NCI-H748 (cell line): ENCODE measurements around the gene CAST.
A peak's percentile ranks its signal among the peaks of the same experiment; 100 is the strongest.

Experiments
- DNase-seq: peaks from one replicate; lab custom pipeline; 2025; ENCODE audit not compliant: unreplicated experiment; lab: John Stamatoyannopoulos, UW

Gene CAST

DNA sequence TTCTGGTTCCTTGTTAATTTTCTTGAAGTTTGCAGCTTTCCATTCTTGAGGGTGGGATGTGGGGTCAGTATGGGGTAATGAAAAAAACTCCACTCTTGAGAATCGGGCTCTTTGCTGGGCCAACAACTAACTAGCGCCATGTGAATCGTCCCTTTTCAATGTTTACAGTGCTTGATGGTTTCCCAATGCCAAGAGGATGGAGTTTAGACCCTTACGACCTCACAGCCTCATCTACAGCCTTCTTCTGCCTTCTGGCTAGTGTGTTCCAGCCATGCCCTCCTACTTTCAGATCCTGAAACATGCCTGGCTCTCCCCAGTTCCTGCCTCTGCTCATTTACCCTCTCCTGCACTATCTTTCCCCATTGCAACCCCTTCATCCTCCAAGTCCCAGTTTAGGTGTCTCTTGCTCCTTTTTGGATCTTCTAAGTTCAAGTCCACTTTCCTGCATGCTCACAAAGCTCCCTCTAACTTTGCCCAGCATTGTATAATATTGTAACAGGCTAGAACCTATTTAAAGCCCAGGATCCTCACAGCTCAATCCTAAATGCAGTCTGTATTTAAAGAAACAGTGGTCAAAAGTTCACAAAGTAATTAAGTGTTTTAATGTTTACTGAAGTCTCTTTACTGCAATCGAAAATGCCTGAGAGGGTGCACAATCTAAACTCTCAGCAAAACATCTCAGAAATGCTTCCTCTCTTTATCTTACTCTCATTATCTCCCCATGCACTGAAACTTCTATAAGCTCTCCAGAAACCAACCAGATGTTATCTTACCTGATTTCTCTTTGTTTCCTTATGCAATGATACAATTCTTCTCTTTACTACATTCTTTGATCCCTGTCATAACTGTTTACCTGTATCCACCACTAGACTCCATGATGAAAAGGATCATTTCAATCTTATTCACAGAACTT lies 20.6 kb upstream of the CAST start:
- no peak for DNase-seq

DNA sequence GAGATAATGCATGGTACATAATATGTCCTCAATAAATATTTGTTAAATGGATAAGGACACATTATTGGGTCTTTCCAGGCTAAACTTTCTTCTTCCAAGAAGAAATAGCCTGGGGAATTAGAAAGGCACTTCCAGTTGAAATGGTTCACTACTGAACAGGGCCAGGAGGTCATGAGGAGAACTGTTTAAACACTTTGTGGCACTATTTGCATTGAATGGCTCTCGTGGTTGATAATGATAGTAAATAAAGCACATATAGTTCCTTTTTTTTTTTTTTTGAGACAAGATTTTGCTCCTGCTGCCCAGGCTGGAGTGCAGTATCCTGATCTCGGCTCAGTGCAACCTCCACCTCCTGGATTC lies 19.9 kb upstream of the CAST start:
- no peak for DNase-seq

DNA sequence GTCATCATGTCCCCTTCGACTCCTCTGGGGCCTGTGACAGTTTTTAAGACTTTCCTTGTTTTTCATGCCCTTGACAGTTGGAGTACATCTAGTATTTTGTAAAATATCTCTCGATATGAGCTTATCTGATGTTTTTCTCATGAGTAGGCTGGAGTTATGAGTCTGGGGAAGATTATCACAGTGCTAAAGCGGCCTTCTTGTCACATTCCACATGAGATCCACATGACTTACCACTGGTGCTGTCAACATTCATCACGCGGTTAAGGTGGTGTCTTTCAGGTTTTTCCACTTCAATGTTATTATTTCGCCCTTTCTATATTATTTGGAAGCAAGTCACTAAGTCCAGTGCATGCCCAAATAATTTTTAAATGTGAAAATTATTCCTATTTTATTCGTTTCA lies 17.1 kb upstream of the CAST start:
- DNase-seq: no peak

DNA sequence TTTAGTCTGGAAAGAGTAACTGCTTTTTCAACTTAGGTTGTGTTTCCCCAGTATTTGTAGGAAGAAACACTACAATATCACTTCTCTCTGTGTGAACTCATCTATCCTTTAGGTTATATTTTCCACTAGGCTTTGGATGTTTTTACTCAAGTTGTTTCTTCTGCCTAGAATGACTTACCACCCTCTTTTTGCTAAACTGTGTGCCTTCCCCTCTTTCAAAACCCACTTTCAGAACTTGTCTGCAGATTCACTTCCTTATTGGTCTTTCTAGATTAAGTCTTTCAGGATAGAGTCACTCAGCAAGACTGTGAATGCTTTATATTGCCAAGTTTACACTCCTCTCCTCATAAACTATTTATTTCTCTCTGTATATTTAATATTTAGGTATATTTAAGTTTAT lies 14.2 kb upstream of the CAST start:
- DNase-seq: no peak

DNA sequence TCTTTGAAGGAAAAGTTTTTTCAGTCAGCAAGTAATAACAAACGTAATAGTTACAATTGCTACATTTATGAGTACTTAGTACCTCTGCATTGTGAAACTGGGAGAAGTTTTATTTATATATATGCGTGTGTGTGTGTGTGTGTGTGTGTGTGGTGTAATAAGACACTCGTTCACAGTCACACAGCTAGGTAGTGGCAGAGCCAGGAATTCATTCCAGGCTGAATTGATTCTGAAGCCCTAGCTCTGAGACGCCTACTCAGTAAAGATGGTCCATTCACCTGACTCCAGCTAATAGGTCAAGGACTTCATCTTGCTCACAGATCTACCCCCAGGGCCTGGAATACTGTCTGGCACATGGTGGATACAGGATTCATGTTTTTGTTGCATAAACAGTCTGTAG lies 13.6 kb upstream of the CAST start:
- no peak for DNase-seq

DNA sequence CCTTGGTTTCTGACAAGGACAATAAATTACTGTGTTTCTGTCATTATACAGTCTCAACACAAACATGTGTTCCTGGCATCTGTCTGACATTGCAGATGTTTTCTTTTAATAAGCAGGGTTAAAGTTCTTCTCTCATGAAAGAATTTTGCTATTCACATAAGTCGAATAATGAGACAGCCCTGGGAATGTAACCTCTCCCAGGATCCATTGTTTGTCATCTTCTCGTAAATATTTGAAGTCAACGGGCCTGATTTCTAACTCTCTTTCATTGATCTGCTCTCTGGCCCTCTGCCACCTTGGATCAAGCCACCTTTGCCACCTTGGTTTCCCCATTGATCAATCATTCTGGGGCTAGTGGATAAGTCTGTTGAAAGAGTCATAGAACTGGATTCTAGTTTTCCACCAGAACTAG lies 12.9 kb upstream of the CAST start:
- DNase-seq: no peak

DNA sequence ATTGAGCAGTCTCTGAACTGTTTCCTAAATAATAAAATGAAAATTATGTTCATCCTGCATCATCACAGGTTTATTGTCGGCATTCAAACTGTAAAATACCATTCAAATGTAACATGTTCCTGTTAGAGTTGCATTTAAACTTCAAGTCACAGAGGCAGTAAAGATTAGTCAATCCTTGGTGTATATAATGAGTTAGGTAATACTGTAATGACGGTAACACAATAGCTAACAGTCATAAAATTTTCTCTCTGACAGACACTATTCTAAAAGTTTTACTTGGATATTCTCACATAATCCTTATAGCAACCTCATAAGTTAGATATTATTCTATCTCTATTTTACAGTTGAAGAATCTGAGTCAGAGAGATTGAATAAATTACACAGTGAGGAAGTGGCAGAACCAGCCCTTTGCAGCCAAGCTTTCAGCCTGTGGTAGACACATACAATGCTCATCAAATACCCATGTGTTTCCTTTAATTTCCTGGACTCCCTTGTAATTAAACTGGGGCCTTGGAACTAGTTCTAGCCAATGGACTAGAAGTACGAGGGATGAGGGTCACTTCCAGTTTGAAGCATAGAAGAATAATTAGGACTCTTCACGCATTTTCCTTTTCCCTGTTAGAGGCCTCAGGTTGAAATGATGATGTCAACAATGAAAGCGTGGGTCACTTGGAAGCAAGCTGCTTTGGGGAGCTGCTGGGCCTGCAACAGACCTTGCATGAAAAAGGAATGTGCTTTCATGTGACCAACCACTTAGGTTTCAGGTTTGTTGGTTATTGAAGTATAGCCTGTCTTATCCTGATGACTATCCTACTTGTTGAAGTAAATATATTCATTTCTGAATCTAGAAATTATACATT lies 12.3 kb upstream of the CAST start:
- DNase-seq: no peak

DNA sequence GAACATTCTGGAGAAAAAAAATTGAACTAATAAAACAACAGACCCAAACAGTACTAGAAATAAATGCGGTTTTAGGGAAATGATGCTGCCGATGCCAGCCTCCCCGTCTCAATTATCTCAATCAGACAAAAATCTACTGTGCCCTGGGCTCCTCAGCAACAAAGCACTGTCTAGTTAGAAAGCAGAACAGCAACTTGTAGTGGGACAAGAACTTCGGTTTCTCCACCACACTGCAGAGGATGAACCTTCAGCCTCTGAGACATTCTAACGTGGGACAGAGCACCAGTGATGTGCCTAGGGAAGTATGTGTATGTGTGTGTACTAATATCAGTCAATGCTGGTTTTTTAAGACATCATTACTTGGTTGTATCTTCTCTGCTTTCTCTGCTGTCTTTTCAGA lies 11.1 kb upstream of the CAST start:
- DNase-seq: no peak

DNA sequence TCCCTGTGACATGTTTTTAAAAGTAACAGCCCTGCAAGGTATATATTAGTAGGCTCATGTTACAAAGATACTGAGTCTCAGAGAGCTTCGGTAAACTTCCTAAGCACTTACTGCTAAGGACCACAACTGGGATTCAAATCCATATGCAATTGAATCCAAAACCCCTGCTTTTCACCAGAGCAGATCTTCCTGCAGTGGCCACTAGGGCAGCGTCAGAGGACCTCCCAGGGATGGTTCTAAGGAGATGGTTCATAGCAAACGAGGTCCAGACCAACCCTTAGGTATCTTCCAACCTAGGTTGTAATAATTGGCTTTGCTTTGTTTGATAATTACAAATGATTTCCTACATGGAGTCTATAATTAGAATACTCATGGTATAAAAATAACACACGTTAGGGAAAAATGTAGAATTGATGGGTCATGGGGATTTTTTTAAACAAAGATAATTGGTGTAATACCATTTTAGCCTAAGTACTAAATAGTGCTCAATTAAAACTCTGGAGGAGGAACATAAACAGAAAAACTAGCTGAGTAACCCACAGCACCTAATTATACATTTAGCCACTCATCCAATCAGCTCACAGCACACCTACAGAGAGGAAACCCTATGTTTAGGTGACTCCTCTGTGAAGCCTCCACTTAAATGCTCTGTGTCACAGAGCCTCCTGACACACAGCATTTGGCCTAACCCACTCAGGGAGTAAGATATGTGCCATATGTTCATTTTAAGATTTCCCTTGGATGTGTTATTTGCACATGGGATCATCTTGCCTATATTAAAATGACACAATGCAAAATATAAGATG lies 10.0 kb upstream of the CAST start:
- peak; percentile 86 for DNase-seq

DNA sequence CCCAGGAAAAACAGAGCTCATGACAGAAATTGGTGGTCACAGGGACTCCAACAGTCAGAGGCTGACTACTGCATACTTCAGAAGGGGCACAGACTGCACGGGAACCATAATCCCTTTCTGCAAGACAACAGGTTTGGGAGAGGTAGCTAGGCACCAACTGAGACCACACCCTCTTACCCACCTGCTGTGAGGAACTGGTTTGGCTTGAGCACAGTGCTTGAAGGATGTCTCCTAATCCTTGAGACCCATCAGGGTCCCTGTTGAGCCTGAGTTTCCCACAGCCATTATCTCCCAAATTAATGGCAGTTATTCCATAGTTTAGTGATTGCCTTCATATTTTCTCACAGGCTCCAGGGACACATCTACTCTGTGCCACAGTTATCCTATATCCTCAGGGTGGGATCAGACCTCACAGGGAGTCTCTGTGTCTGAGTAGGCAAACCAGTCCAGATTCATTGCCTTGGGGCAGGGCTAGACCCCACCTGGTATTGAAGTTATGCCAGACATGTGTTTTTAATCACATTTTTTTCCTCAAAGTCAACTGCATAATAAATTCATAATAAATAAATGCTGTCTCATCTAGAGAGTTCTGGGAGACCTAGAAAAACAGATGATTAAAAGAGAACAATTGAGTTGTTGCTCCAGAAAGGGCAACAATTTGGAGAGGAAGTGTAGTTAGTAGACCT lies 9.3 kb upstream of the CAST start:
- DNase-seq: peak; percentile 65

DNA sequence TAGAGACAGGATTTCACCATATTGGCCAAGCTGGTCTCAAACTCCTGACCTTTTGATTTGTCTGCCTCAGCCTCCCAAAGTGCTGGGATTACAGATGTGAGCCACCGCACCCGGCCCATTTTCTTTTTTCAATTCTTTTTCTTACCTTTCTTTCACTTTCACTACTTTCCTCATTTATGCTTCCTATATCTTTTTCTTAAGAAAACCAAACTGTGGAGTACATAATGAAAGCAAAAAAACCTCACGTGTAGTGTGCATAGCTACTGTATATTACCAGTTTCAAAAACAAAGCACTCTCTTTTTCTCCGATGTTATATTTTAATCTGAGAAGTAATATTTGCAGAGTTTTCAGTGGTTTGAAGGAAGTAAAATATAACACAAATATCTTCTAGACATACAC lies 8.0 kb upstream of the CAST start:
- DNase-seq: no peak

DNA sequence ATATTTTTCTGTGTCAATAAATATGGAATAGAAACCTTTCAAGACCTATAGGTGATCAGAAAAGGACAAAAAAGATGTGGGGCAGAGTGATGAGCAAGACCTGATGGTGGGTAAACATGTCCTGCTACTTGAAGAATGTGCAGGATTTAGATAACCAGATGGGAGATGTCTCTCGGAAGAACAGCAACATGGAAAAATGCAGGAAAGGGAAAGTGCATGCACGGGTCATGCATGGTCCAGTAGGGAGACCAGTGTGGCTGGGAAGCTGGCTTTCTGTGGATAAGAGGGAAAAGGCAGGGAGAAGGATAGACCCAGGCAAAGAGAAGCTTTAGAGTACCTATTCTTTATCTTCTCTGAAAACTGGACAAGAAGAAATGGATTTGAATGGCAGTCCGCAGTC lies 7.1 kb upstream of the CAST start:
- DNase-seq: no peak

DNA sequence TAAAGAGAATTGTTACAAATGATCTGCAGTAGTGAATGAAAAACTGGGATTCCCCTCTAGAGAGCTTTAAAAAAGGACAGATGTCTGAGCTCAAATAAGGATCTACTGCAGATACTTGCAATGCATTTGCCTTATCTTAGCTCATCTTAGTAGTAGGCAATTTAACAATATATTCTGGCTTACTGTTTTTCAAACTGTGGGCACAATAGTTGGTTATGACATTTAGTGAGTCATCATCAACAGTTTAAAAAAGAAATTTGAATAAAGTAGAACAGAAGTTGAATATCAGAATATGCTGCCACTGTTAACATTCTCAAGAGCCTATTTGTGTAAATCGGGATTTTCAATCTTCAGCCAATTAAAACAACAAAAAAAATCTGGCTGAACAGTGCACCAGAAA lies 6.7 kb upstream of the CAST start:
- DNase-seq: no peak

DNA sequence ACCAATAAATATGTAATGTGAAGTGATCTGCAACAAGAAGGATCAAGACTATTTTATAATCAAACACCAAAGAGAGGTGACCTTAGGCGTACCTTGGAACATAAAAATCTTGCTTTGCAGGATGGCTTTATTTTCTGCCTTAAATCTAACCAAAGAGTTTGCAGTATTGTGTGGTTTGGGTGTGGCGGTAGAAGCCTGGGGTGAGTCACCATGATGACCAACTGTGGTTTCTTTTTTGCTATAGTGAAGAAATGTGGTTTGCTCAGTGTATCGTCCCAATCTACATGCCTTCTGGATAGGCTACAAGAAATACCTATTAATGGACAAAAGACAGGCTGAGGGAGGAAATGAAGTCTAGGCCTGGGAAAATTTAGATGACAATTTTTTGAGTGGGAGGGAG lies 5.1 kb upstream of the CAST start:
- no peak for DNase-seq

DNA sequence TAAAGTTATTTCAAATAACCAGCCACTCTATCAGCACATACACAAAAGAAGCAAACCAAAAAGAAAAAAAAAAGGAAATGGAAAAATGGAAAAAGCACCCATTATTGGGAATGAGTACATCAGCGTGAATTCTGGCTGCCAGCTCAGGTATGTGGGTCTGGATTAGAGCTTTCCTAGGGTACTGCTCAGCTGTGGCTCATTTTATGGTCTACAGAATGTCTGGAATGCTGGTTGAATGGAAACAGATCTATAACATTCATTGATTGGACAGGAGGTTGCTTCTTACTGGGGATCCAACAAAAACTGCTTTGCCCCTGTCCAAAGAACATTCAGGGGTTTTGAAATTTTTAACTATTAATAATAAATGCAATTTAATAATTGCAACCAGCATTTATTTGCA lies 3.9 kb upstream of the CAST start:
- no peak for DNase-seq

DNA sequence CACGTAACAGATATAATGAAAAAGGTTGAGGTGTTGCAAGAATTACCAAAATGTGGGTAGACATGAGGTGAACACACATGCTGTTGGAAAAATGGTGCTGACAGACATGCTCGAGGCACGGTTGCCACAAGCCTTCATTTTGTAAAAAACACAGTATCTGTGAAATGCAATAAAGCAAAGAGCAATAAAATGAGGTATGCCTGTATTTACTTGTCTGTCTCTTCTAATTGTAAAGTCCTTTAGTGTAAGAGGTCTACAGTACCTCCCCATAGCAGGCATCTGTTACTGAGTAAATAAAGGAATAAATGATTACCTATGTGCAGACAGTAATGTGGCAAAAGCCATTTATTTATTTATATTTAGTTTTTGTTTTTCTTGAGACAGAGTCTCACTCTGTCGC lies 3.0 kb upstream of the CAST start:
- no peak for DNase-seq

DNA sequence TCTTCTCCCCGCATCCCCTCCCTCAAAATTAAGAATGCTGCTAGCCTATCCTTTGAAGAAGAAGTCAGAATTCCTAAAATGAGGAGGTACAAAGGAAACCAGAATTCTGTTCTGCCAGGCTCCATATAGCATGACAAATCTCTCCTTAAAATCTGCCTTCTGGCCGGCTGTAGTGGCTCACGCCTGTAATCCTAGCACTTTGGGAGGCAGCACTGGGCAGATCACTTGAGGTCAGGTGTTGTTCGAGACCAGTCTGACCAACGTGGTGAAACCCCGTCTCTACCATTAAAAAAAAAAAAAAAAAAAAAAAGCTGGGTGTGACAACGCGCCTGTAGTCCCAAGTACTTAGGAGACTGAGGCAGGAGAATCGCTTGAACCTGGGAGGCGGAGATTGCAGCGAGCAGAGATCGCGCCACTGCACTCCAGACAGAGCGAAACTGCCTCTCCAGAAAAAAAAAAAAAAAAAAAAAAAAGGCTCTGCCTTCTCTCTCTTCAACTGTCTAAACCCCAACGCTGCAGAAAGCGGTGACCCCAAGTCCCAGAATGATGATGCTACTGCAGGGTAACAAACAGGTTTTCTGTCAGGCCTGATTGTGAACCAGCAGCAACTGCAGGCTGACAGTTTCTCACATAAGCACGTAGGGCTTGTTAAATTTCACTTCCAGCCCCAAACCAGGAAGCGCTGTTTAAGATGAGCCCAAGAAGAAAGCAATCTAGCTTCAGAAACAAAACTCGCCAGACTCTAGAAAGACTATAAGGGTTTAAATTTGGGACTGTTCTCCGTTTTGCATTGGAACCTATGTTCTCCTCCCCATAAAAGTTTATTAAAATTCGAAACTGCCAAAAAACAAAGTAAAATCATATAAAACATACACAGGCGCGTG lies 963 bp upstream of the CAST start:
- DNase-seq: peak; percentile 44

DNA sequence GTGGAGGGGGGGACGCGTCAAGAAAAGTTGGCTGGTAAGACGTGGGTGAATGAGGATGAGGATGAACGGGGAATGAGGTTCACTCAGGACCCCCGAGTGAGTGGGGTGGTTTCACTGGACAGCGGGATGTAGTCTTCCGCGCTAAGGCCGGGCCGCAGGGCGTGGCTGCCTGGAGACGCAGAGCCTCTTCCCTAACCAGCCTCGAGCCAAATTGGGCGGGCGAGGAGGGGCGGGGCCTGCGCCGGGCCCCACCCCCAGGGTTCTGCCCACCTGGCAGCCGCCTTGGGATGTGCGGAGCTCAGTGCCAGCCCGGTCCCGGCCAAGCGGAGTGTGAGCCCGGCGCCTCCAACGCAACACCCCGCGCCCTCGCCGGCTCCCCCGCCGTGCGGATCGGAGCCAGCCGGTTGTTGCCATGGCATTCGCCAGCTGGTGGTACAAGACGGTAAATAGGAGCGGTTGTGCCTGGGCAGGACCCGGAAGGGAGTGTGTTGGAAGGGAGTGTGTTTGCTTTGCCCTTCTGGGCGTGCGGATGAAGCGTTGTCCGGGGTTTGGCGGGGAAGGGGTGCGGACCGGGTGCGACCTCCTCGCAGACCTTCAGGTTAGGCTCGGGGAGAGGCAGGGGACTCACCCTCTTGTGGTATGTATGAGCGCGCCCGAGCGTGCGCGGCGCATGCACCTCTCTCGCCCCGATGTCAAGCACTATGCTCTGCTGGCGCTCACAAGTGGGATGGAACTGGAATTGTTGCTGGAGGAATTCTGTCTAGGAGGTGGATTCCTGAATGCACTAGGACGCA lies 746 bp downstream of the CAST start:
- DNase-seq: peak; percentile 92

DNA sequence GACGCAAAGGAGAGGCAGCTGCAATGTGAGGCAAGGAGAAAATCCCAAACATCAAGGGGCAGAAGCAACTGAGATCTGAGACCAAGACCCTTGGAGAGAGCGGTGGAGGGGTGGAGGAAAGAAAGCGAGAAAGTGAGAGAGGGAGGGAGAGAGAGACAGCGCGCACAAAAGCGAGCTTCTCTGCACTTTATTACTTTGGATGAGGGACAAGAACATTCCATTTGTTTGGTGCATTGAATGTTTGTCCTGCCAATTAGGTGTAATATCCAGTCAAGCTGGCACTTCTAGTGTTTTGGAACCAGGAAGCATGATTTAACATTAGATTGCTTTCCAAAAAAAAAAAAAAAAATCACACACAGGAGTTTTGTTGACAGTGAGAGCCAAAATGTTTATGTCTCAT lies 1.4 kb downstream of the CAST start:
- peak; percentile 42 for DNase-seq
